Esophagus mucosa (tissue), 1 donor: ENCODE results near the gene NLRP2B. TPM values are rescaled to one million over a fixed set of nuclear protein-coding genes. Genes with fewer than 3 reads are reported as not detected.
"Not testable (repeated sequence)": the region's sequence is repeated elsewhere in the genome, so short reads cannot be mapped to it uniquely, and the experiment has no call there.

Source experiments
- ATAC-seq: fragments of 200-7000 bp; cut with Tn5 transposase; one replicate; pipeline ENCODE4 v1.9.1; 2020
- total RNA-seq: library from RNA; stranded (reverse); gene quantifications from one replicate; pipeline ENCODE4 v1.2.4, GENCODE V29; 2023
- donor health status: DM: yes; HTN: yes; CAD: no.

The NLRP2B gene
- total RNA-seq = not detected

- ATAC-seq = no peak
Observed at GRCh38 chrX:57680160-57680559, at the start of gene NLRP2B. Gene NLRP2B (minus strand): TSS chrX:57680260.

GRCh38 chrX:57725995-57726394 lies 45.9 kb upstream of the NLRP2B start:
- ATAC-seq = not testable (repeated sequence)

GRCh38 chrX:57681341-57681740 lies 1.3 kb upstream of the NLRP2B start:
- no peak for ATAC-seq

GRCh38 chrX:57678686-57679428 lies 1.2 kb downstream of the NLRP2B start:
- ATAC-seq = no peak

GRCh38 chrX:57677132-57677858 lies 2.8 kb downstream of the NLRP2B start:
- ATAC-seq = no peak

GRCh38 chrX:57675320-57675719 lies 4.7 kb downstream of the NLRP2B start:
- ATAC-seq = no peak

GRCh38 chrX:57674861-57675260 lies 5.2 kb downstream of the NLRP2B start:
- no peak for ATAC-seq

GRCh38 chrX:57669961-57670360 lies 10.1 kb downstream of the NLRP2B start:
- ATAC-seq = no peak

GRCh38 chrX:57667010-57667409 lies 13.1 kb downstream of the NLRP2B start:
- no peak for ATAC-seq

- ATAC-seq = no peak
Observed at GRCh38 chrX:57655065-57655464, 25.0 kb downstream of the NLRP2B start.

GRCh38 chrX:57652705-57653104 lies 27.4 kb downstream of the NLRP2B start:
- ATAC-seq = no peak

- no peak for ATAC-seq
Observed at GRCh38 chrX:57651169-57651919, 28.7 kb downstream of the NLRP2B start.

GRCh38 chrX:57647020-57647419 lies 33.0 kb downstream of the NLRP2B start:
- ATAC-seq = no peak

GRCh38 chrX:57643698-57644097 lies 36.4 kb downstream of the NLRP2B start:
- no peak for ATAC-seq

GRCh38 chrX:57641338-57641737 lies 38.7 kb downstream of the NLRP2B start:
- ATAC-seq = no peak

- ATAC-seq = no peak
Observed at GRCh38 chrX:57640674-57641016, 39.4 kb downstream of the NLRP2B start.

GRCh38 chrX:57629438-57629837 lies 50.6 kb downstream of the NLRP2B start:
- ATAC-seq = not testable (repeated sequence)

Other genes starting within 250 kb of the NLRP2B start
- gene ZXDB, start 88.2 kb downstream of the NLRP2B start, total RNA-seq = 2.9 TPM
- gene ZXDA, start 230.2 kb upstream of the NLRP2B start, total RNA-seq = 1.3 TPM